ENCODE results near the gene TUFT1. TPM values are rescaled to one million over a fixed set of nuclear protein-coding genes. Genes with fewer than 3 reads are reported as not detected.

The TUFT1 gene
- total and polyA plus RNA-seq, 10 of the 15 experiments (the other 5 are each of a cell fraction or from before 2014, with no cell fraction given): 0.08 to 4.3 (median 3.2) TPM

- Histone ChIP-seq H3K4me2 (ENCODE audit: control insufficient read depth, insufficient read depth) (no peak overlapping the region), H3K9ac (ENCODE audit: control insufficient read depth, insufficient read depth, low read length) (no peak overlapping the region), H3K4me3 (no peak overlapping the region), H4K20me1 (ENCODE audit: control insufficient read depth, insufficient read depth) (no peaks in the 10 kb centered on the region), H3K36me3 (ENCODE audit: control insufficient read depth in 2 of 2, insufficient read depth in 2 of 2, low read length in 1 of 2) (no peaks in the 10 kb centered on the region), H3K4me1 (ENCODE audit: control insufficient read depth, insufficient read depth, low read length) (no peaks in the 10 kb centered on the region), H3K9me3 (replicated peaks; ENCODE audit: control insufficient read depth, insufficient read depth, low read length) (no peaks in the 10 kb centered on the region), H3K27ac (ENCODE audit: control insufficient read depth, insufficient read depth) (no peak overlapping the region), H2AFZ (ENCODE audit: control insufficient read depth, low read depth, low read length) (no peak overlapping the region), H3K79me2 (ENCODE audit: control insufficient read depth, insufficient read depth, low read length) (no peaks in the 10 kb centered on the region), H3K27me3 (replicated peaks in 1 of 2; ENCODE audit: control insufficient read depth in 2 of 2, insufficient read depth in 2 of 2, low read length in 1 of 2) (no peaks in the 10 kb centered on the region)
- CTCF ChIA-PET: no interaction called here
- SMC1A ChIA-PET (ENCODE audit: uncharacterized antibody, unreplicated experiment): no interaction called here
- RAD21 ChIA-PET (ENCODE audit: unreplicated experiment): no interaction called here
- in situ Hi-C loops (cut with MboI) (no loop called here), intact Hi-C loops (cut with micrococcal nuclease; ENCODE audit: unreplicated experiment) (no loop called here)
- FAIRE-seq (no peak), DNase-seq (ENCODE audit: low read depth, low spot score) (no peak), ATAC-seq (no peak)
- POLR2A ChIA-PET: no interaction called here
- no TSS peak for BruUV-seq (replicated peaks)
- 2% methylated on average over 2 of the region's 2 CpGs for WGBS (ENCODE audit: insufficient coverage, insufficient replicate concordance, low lambda C conversion rate, missing lambda C conversion rate)
- TF ChIP-seq, protein P1, sequence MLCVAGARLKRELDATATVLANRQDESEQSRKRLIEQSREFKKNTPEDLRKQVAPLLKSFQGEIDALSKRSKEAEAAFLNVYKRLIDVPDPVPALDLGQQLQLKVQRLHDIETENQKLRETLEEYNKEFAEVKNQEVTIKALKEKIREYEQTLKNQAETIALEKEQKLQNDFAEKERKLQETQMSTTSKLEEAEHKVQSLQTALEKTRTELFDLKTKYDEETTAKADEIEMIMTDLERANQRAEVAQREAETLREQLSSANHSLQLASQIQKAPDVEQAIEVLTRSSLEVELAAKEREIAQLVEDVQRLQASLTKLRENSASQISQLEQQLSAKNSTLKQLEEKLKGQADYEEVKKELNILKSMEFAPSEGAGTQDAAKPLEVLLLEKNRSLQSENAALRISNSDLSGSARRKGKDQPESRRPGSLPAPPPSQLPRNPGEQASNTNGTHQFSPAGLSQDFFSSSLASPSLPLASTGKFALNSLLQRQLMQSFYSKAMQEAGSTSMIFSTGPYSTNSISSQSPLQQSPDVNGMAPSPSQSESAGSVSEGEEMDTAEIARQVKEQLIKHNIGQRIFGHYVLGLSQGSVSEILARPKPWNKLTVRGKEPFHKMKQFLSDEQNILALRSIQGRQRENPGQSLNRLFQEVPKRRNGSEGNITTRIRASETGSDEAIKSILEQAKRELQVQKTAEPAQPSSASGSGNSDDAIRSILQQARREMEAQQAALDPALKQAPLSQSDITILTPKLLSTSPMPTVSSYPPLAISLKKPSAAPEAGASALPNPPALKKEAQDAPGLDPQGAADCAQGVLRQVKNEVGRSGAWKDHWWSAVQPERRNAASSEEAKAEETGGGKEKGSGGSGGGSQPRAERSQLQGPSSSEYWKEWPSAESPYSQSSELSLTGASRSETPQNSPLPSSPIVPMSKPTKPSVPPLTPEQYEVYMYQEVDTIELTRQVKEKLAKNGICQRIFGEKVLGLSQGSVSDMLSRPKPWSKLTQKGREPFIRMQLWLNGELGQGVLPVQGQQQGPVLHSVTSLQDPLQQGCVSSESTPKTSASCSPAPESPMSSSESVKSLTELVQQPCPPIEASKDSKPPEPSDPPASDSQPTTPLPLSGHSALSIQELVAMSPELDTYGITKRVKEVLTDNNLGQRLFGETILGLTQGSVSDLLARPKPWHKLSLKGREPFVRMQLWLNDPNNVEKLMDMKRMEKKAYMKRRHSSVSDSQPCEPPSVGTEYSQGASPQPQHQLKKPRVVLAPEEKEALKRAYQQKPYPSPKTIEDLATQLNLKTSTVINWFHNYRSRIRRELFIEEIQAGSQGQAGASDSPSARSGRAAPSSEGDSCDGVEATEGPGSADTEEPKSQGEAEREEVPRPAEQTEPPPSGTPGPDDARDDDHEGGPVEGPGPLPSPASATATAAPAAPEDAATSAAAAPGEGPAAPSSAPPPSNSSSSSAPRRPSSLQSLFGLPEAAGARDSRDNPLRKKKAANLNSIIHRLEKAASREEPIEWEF (IDR thresholded peaks at IDR 0.05; ENCODE audit: insufficient replicate concordance, low read depth, low read length): no peak
- no peak for TF ChIP-seq HDAC2 (IDR thresholded peaks at IDR 0.05)
- TF ChIP-seq CBX3 (IDR thresholded peaks at IDR 0.05; ENCODE audit: borderline replicate concordance, low read depth): no peak
- TF ChIP-seq, protein P2, sequence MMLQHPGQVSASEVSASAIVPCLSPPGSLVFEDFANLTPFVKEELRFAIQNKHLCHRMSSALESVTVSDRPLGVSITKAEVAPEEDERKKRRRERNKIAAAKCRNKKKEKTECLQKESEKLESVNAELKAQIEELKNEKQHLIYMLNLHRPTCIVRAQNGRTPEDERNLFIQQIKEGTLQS (IDR thresholded peaks at IDR 0.05; ENCODE audit: borderline replicate concordance, extremely low read depth, low read depth, low read length): no peak
- no peak for TF ChIP-seq YY1 (IDR thresholded peaks at IDR 0.05; ENCODE audit: low read depth, low read length)
- no peak for TF ChIP-seq NBN (IDR thresholded peaks at IDR 0.05)
- no peak for TF ChIP-seq MYC (IDR thresholded peaks at IDR 0.05; ENCODE audit: insufficient read depth, insufficient read length, insufficient replicate concordance, low read length, severe bottlenecking)
Measured at GRCh38 chr1:151563376-151563775, 23.3 kb downstream of the TUFT1 start.

Measured in GM12878 (cell line).